Measurements from ENCODE around the gene MAGI3. TPM values are rescaled to one million over a fixed set of nuclear protein-coding genes. Genes with fewer than 3 reads are reported as not detected.
"Not testable (repeated sequence)": the region's sequence is repeated elsewhere in the genome, so short reads cannot be mapped to it uniquely, and the experiment has no call there.

MAGI3 gene
- polyA plus RNA-seq, 1 experiment, result 1.9 TPM

GRCh38 chr1:113405573-113405972, 15.3 kb downstream of the MAGI3 start:
- POLR2A ChIA-PET, result no interaction called here
- CTCF ChIA-PET, result no interaction called here
- TF ChIP-seq CTCF (IDR thresholded peaks at IDR 0.05; ENCODE audit: insufficient read depth, low read depth, low read length), result no peak

GRCh38 chr1:113406149-113406548, 15.8 kb downstream of the MAGI3 start:
- H3K4me3 ChIP-seq (ENCODE audit: low read depth, low read length); H3K36me3 ChIP-seq (ENCODE audit: control insufficient read depth, insufficient read depth, low read length); DNase-seq (ENCODE audit: low read depth); H3K27me3 ChIP-seq (ENCODE audit: control insufficient read depth, insufficient read depth, low read length); POLR2A ChIA-PET: not testable (repeated sequence)
- CTCF ChIA-PET, result interaction anchor here (0.6 kb wide), 1 partner anchor 37 kb away, joined by 3 read pairs; no protein-coding TSS in a partner anchor

More at GRCh38 chr1:113405573-113405972, 15.3 kb downstream of the MAGI3 start:
- no peaks in the 10 kb centered on the region for H3K36me3 ChIP-seq (ENCODE audit: control insufficient read depth, insufficient read depth, low read length)
- DNase-seq (ENCODE audit: low read depth), result no peak
- H3K27me3 ChIP-seq (ENCODE audit: control insufficient read depth, insufficient read depth, low read length), result no peaks in the 10 kb centered on the region
- no peak overlapping the region for H3K4me3 ChIP-seq (ENCODE audit: low read depth, low read length)

GRCh38 chr1:113409363-113409762, 19.0 kb downstream of the MAGI3 start:
- Histone ChIP-seq H3K27me3 (ENCODE audit: control insufficient read depth, insufficient read depth, low read length) (no peaks in the 10 kb centered on the region), H3K4me3 (ENCODE audit: low read depth, low read length) (no peak overlapping the region), H3K36me3 (ENCODE audit: control insufficient read depth, insufficient read depth, low read length) (no peaks in the 10 kb centered on the region)
- CTCF ChIA-PET, result no interaction called here
- no peak for TF ChIP-seq CTCF (IDR thresholded peaks at IDR 0.05; ENCODE audit: insufficient read depth, low read depth, low read length)
- POLR2A ChIA-PET, result no interaction called here
- DNase-seq (ENCODE audit: low read depth), result no peak

- POLR2A ChIA-PET; H3K36me3 ChIP-seq (ENCODE audit: control insufficient read depth, insufficient read depth, low read length); H3K27me3 ChIP-seq (ENCODE audit: control insufficient read depth, insufficient read depth, low read length); H3K4me3 ChIP-seq (ENCODE audit: low read depth, low read length); DNase-seq (ENCODE audit: low read depth); CTCF ChIA-PET: not testable (repeated sequence)
Measured at GRCh38 chr1:113412020-113412419, 21.7 kb downstream of the MAGI3 start.

GRCh38 chr1:113415310-113416070, 25.2 kb downstream of the MAGI3 start:
- ChIA-PET POLR2A (no interaction called here), CTCF (no interaction called here)
- no peak overlapping the region for H3K4me3 ChIP-seq (ENCODE audit: low read depth, low read length)
- no peak for DNase-seq (ENCODE audit: low read depth)
- H3K36me3 ChIP-seq (ENCODE audit: control insufficient read depth, insufficient read depth, low read length), result no peaks in the 10 kb centered on the region
- H3K27me3 ChIP-seq (ENCODE audit: control insufficient read depth, insufficient read depth, low read length), result no peaks in the 10 kb centered on the region
- no peak for TF ChIP-seq CTCF (IDR thresholded peaks at IDR 0.05; ENCODE audit: insufficient read depth, low read depth, low read length)

GRCh38 chr1:113416071-113416470, 25.8 kb downstream of the MAGI3 start:
- H3K36me3 ChIP-seq (ENCODE audit: control insufficient read depth, insufficient read depth, low read length); H3K27me3 ChIP-seq (ENCODE audit: control insufficient read depth, insufficient read depth, low read length); DNase-seq (ENCODE audit: low read depth); CTCF ChIA-PET; H3K4me3 ChIP-seq (ENCODE audit: low read depth, low read length): not testable (repeated sequence)
- POLR2A ChIA-PET, result interaction anchor here (0.7 kb wide), 1 partner anchor 26 kb away, joined by 5 read pairs; no protein-coding TSS in a partner anchor

- CTCF ChIA-PET, result no interaction called here
- POLR2A ChIA-PET, result interaction anchor here (0.7 kb wide), 1 partner anchor 27 kb away, joined by 5 read pairs; no protein-coding TSS in a partner anchor
Measured at GRCh38 chr1:113416496-113416895, 26.2 kb downstream of the MAGI3 start.

More at GRCh38 chr1:113416496-113416895, 26.2 kb downstream of the MAGI3 start:
- no peak for DNase-seq (ENCODE audit: low read depth)
- H3K4me3 ChIP-seq (ENCODE audit: low read depth, low read length), result no peak overlapping the region
- no peak for TF ChIP-seq CTCF (IDR thresholded peaks at IDR 0.05; ENCODE audit: insufficient read depth, low read depth, low read length)
- H3K27me3 ChIP-seq (ENCODE audit: control insufficient read depth, insufficient read depth, low read length), result no peaks in the 10 kb centered on the region
- H3K36me3 ChIP-seq (ENCODE audit: control insufficient read depth, insufficient read depth, low read length), result no peaks in the 10 kb centered on the region
